SU-DHL-6 (cell line): Measurements from ENCODE around the gene BAK1.

ENCODE experiments used
- H2AFZ ChIP-seq: fragments of 200-600 bp; sonication (generic); 2 replicates; pipeline ENCODE4 v1.6.1; 2014; ENCODE audit warnings: low read depth, mild to moderate bottlenecking, moderate library complexity, mixed read lengths, antibody characterized with exemption, low read length; ENCODE audit not compliant: severe bottlenecking
- H3F3A ChIP-seq: fragments of 200-600 bp; shearing (Covaris generic); 2 replicates; pipeline ENCODE4 v1.6.0; 2016; ENCODE audit warnings: antibody characterized with exemption, mild to moderate bottlenecking; ENCODE audit not compliant: insufficient read depth
- H3K27ac ChIP-seq: fragments of 200-600 bp; sonication (generic); 2 replicates; pipeline ENCODE4 v1.5.1; 2016; ENCODE audit warnings: low read depth, mild to moderate bottlenecking, low read length, moderate library complexity, mixed read lengths
- H3K27me3 ChIP-seq: fragments of 200-600 bp; sonication (generic), shearing (Covaris generic); 2 replicates; pipeline ENCODE4 v1.6.0; 2014; ENCODE audit warnings: mild to moderate bottlenecking, low read length
- H3K36me3 ChIP-seq: fragments of 200-600 bp; sonication (generic); 2 replicates; pipeline ENCODE4 v1.6.1; 2014; ENCODE audit warnings: mild to moderate bottlenecking, low read length, mixed read lengths
- H3K4me2 ChIP-seq: fragments of 300-600, 200-600 bp; shearing (Covaris generic), sonication (generic); 2 replicates; pipeline ENCODE4 v1.6.0; 2014; ENCODE audit warnings: low read length, low read depth, mild to moderate bottlenecking; ENCODE audit not compliant: poor library complexity, severe bottlenecking
- H3K4me3 ChIP-seq: fragments of 200-600 bp; sonication (generic); 2 replicates; pipeline ENCODE4 v1.5.1; 2014; ENCODE audit warnings: antibody characterized with exemption, low read length, mild to moderate bottlenecking, mixed read lengths; ENCODE audit not compliant: insufficient read depth, poor library complexity, severe bottlenecking
- H3K79me2 ChIP-seq: fragments of 200-600 bp; sonication (generic); 2 replicates; pipeline ENCODE4 v1.6.1; 2014; ENCODE audit warnings: mild to moderate bottlenecking, low read length, moderate library complexity; ENCODE audit not compliant: insufficient read depth
- H3K9ac ChIP-seq: fragments of 200-600 bp; sonication (generic); 2 replicates; pipeline ENCODE4 v1.7.0; 2014; ENCODE audit warnings: mild to moderate bottlenecking, low read length
- H3K9me2 ChIP-seq: fragments of 200-600 bp; sonication (generic); replicated peaks from 2 replicates; pipeline ENCODE4 v1.6.1; 2014; ENCODE audit warnings: low read length; ENCODE audit not compliant: insufficient read depth
- H3K9me3 ChIP-seq: fragments of 200-600 bp; sonication (generic); 2 replicates; pipeline ENCODE4 v1.6.1; 2014; ENCODE audit warnings: low read length, mixed read lengths; ENCODE audit not compliant: insufficient read depth
- H4K20me1 ChIP-seq: fragments of 200-600 bp; sonication (generic); 2 replicates; pipeline ENCODE4 v1.6.1; 2014; ENCODE audit warnings: low read depth, mild to moderate bottlenecking, antibody characterized with exemption, low read length, moderate library complexity, mixed read lengths
- EZH2phosphoT487 ChIP-seq: fragments of 200-600 bp; sonication (generic), shearing (Covaris generic); conservative IDR thresholded peaks from 2 replicates; pipeline ENCODE4 v1.6.1; 2018; ENCODE audit warnings: mild to moderate bottlenecking, antibody characterized with exemption, low read length, moderate library complexity, mixed read lengths
- TF ChIP-seq, protein P1 (sequence below): fragments of 200-600 bp; sonication (generic); IDR thresholded peaks from one replicate; pipeline ENCODE4 v1.5.1; 2017; ENCODE audit warnings: antibody characterized with exemption, mild to moderate bottlenecking, low read length, moderate library complexity; ENCODE audit not compliant: insufficient read depth, poor library complexity, severe bottlenecking

BAK1 gene

DNA sequence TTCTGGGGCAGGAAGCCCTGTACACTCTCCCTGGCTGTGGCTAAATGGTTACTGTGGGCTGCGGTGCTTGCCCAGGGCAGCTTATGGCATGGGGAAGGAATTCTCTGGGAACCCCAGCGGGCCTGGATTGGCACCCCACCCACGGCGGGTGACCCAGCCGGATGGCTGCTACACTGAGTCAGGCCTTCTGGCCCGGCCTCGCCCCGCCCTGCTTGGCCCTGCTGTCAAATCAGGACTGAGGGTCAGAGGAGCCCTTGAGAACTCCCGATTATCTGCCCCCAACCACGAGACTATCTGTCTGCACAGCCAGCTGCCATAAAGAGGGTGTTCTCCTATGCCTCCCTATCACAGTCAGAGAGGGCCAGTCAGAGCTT, 33.7 kb upstream of the BAK1 start:
- Histone ChIP-seq H3K9me2 (no peaks in the 10 kb centered on the region), H3K9ac (no peak overlapping the region), H4K20me1 (no peaks in the 10 kb centered on the region), H3K27me3 (no peaks in the 10 kb centered on the region), H3K27ac (no peak overlapping the region), H3K79me2 (no peaks in the 10 kb centered on the region), H3K36me3 (no peaks in the 10 kb centered on the region), H3K4me3 (no peak overlapping the region), H3K9me3 (no peaks in the 10 kb centered on the region), H2AFZ (no peak overlapping the region), H3K4me2 (no peak overlapping the region), H3F3A (no peaks in the 10 kb centered on the region)
- TF ChIP-seq, protein P1, sequence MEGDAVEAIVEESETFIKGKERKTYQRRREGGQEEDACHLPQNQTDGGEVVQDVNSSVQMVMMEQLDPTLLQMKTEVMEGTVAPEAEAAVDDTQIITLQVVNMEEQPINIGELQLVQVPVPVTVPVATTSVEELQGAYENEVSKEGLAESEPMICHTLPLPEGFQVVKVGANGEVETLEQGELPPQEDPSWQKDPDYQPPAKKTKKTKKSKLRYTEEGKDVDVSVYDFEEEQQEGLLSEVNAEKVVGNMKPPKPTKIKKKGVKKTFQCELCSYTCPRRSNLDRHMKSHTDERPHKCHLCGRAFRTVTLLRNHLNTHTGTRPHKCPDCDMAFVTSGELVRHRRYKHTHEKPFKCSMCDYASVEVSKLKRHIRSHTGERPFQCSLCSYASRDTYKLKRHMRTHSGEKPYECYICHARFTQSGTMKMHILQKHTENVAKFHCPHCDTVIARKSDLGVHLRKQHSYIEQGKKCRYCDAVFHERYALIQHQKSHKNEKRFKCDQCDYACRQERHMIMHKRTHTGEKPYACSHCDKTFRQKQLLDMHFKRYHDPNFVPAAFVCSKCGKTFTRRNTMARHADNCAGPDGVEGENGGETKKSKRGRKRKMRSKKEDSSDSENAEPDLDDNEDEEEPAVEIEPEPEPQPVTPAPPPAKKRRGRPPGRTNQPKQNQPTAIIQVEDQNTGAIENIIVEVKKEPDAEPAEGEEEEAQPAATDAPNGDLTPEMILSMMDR = no peak
- TF ChIP-seq EZH2phosphoT487 = no peak

DNA sequence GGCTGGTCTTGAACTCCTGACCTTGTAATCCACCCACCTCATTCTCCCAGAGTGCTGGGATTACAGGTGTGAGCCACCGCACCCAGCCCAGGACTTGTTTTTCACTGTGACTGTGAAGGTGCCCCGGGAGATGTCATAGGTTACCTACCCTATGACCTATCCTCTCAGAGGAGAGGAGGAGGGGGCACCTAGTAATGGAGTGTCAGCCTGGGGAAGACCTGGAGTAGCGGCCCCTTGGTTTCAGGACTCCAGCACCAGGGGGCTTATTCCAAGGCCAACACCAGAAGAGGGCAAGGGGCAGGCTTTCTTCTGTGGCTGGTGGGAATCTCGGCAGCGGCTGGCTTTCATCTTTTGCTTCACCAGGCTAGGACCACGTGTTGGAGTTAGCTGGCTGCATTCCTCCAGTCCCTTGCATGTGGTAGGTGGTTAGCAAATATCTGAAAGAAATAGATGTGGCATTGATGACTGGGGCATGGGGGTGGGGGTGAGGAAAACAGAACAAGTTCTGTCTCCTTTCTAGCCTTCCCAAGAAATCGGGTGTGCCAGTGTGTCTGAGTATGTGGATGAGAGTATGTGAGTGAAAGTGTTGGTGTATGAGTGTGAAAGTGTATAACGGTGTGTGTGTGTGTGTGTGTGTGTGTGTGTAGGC, 33.2 kb upstream of the BAK1 start:
- no peak overlapping the region for H3K4me3 ChIP-seq
- TF ChIP-seq, protein P1 = no peak
- TF ChIP-seq EZH2phosphoT487 = no peak
- H3F3A ChIP-seq = no peaks in the 10 kb centered on the region
- no peak overlapping the region for H3K9ac ChIP-seq
- no peak overlapping the region for H3K27ac ChIP-seq
- no peaks in the 10 kb centered on the region for H3K36me3 ChIP-seq
- H2AFZ ChIP-seq = no peak overlapping the region
- no peaks in the 10 kb centered on the region for H3K79me2 ChIP-seq
- H3K9me3 ChIP-seq = no peaks in the 10 kb centered on the region
- H4K20me1 ChIP-seq = no peaks in the 10 kb centered on the region
- no peaks in the 10 kb centered on the region for H3K9me2 ChIP-seq
- no peaks in the 10 kb centered on the region for H3K27me3 ChIP-seq
- H3K4me2 ChIP-seq = no peak overlapping the region

DNA sequence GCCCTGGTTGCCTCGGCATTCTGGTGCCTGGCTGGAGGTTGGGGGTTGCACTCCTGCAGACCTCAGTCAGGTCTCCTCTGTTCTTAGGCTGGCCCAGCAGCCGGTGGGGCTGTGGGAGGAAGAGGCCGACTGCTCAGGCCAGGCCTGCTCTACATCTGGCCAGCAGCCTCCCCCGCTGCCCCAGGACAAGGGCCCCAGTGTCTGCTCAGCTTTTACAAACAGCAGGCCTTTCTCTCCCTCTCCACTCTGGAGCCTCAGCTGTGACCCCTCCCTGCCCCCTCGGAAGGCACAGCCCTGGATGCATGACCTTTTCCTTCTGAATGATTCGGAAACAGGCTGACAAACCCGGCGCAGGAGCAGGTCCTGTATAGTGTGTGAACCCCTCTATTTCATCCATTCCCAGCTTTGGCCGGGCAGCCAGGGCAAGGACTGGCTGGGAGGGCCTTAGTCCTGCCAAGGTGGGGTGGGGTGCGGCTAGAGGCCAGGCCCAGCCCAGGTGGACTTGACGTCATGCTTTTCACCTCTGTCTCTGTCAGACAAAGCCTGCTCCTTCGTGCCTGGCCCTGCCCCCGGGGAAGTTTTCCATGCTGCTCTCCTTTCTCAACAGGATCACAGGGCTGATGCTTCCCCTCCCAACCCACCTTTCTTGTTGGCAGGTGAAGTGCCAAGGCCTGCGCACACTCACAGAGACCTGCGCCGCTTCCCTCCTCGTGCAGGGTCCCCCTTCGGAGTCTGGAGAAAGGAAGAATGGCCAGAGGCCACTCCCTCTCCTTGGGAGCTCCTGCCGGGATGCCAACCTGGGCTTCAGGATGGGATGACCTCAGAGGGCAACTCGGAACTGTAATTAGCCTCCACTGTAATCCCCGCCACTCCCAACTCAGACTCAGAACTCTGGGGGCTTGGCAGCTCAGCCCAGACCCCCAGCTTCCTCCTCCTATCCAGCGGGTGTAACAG, 31.0 kb upstream of the BAK1 start:
- no peak overlapping the region for H3K4me3 ChIP-seq
- H3K79me2 ChIP-seq = no peaks in the 10 kb centered on the region
- no peaks in the 10 kb centered on the region for H3K36me3 ChIP-seq
- no peak overlapping the region for H3K4me2 ChIP-seq
- no peaks in the 10 kb centered on the region for H3K9me2 ChIP-seq
- TF ChIP-seq, protein P1 = no peak
- TF ChIP-seq EZH2phosphoT487 = no peak
- no peaks in the 10 kb centered on the region for H3K9me3 ChIP-seq
- H3F3A ChIP-seq = no peaks in the 10 kb centered on the region
- no peak overlapping the region for H2AFZ ChIP-seq
- no peaks in the 10 kb centered on the region for H3K27me3 ChIP-seq
- H3K27ac ChIP-seq = no peak overlapping the region
- H4K20me1 ChIP-seq = no peaks in the 10 kb centered on the region
- no peak overlapping the region for H3K9ac ChIP-seq
